ENCODE data around the gene LHPP.

LHPP gene

DNA sequence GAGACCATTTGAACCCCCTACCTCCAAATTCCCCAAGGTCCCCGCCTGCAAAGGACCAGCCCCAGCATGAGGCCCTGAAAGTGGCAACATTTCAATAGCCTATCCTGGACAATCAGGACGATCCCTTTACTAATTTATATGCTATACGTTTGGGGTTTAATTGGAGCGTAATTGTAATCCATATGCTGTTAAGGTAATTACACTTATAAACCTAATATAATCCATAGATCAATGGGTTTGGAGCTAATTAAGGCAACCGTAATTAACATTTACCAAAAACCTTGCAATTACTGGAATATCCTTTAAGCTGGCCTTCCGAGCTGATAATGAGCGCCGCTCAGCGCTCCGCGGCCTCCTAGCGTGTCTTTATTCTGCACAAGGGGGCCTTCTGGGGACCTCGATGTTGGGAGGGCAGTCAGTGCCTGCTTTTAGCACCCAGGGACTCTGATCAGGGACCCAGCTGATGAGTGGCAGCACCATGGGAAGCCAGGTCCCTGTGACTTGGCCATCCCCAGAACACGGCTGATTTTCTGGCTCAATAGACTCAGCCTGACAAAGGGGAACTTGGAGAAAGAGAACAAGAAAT, 91.2 kb downstream of the LHPP start:
- no peak for DNase-seq (ENCODE audit: low read depth in 2 of 2)

DNA sequence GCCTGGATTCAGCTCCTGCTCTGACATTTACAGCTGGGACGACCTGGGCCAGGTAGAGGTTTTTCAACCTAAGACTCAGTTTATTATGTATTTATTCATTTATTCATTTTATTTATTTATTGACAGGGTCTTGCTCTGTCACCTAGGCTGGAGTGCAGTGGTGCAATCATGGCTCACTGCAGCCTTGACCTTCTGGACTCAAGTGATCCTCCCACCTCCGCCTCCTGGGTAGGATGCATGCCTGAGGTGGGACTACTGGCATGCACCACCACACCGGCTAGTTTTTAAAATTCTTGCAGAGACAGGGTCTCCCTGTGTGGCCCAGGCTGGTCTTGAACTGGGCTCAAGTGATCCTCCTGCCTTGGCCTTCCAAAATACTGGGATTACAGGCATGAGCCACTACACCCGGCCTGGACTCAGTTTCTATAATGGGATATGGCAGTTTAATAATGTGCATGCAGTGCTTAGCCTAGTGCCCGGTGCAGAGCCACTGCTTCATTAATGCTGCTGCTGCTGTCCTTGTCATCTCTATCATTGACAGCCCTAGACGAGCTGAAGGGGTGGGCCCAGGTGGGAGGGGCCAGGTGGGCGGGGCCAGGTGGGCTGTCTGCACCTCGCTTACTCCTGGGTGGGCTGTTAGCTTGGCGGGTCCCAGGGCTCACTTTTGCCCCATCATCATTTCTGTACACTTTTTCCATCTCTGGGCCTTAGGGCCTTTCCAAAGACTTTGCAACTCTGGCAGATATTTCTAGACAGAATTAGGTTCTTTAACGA, 92.6 kb downstream of the LHPP start:
- DNase-seq (ENCODE audit: low read depth in 2 of 2), result no peak

DNA sequence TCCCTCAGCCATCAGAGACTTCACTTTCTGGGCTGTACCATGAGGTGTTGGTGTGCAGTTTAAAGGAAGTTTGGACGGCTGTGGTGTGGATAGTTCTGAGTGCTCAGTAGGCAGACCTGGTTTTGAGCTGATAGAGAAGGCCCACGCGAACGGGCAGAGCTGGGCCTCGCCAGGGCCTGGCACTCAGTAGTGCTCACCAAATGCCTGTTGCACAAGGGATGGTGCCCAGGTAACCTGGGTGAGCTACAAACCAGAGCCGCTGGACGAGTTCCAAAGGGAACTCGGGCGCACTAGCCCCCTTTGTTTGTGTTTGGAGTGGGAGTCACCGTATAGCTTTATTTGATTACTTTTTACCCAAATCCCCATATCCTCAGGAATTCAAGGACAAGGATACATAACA, 95.5 kb downstream of the LHPP start:
- no peak for DNase-seq (ENCODE audit: low read depth in 2 of 2)

DNA sequence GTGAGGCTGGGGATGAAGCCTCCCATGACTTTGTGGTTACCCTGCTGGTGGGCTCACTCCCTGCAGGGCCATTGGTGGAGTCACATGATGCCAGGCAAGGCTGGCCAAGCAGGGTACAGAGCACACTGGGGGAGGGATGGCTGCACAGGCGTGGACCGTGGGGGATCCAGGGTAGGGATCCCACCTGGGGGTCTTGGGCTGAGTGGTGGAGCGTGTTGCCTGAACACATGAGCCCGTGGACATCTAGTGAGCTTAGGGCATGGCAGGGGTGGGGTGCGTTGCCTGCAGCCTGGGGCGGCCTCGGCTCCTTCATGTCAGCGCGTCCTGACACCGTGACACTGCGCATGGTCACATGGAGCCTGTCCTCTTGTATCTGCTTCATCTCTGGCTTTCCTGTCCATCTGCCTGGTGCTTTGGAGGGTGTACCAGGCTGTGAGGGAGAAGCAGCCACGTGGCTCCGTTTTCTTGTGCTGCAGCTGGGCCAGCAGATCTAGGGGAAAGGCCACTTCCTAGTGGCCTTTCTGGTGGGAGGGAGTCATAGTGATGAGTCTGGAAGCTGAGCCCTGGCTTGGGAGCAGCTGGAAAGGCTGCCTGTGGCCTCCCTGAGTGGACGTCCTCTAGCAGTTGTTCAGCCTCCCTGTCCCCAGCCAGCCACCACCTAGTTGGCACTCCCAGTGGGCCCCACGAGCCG, 96.2 kb downstream of the LHPP start:
- DNase-seq (ENCODE audit: low read depth in 2 of 2), result no peak

DNA sequence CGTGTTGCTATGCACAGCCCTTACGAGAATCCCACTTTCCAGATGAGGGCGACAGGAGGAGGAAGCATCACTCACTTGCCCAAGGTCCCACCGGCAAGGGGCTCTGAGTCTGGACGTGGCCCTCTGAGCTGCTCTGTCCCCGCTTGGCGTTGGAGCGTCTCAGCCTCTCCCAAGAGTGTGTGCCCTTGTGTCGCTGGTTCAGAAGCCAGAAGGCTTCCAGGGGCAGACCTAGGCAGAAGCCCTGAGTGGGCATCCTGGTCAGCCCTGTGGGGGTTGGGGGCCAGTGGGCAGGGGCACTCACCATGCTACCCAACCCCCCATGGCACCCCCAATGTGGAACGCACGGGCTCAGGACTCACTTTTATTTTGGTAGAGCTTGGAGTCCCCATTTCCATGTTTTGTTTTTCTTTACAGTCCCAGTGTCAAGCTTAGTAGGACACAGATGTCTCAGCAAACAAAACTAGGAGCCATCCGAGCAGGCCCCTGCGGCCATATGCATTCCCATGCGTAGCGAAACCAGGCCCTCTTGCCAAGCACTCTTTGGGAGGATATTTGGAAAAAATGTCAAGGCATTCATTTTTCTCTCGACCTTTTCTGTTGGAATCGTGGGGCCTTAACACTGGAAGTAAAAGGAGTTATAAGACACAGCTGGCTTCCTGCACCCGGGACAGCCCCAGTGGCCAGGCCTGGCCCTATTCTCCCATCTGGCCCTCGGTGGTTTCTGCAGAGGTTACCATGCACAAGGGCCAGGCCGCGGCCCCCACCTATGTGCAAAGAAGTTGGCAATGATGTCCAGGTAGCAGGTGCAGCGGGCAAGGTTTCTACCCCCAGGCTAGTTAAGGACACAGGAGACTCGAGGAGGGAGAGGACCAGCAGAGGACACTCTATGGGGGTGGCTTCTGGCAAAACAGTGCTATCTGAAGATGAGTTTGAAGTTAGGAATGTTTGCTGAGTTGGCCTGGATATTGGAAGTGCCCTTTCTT, 97.0 kb downstream of the LHPP start:
- no peak for DNase-seq (ENCODE audit: low read depth in 2 of 2)

DNA sequence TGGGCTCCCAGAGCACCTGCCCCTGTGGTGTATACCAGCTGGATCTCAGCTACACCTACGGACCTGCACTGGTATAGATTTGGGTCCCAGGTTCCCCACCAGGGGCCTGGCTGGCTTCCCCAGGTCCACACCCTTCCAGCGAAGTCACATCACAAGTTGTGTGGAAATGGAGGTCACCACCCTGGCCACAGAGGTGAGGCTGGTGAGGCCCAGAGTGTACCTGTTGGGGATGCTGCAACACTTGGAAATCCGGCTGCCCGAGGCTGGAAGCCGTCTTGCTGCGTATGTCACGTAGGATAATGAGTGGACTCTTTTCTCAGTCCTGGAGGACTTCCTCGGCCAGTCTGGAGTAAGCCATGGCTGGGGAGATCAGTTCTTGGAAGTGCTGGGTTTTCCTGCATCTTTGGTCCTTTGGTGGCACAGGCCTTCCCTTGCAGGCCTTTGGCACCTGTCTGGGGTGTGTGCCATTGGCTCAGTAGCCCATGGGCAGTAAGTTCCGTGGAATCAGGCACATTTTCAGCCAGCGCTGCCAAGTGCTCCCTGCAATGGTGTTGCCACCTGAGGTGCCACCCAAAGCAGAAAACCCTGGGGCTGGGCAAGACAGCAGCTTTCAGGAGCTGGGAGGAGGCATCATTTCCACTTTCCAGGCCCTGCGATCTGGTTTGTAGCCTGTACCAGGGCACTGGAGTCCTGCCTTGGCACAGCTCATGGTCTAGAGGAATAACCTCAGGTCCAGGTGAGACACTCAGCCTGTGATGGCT, 97.9 kb downstream of the LHPP start:
- DNase-seq (ENCODE audit: low read depth in 2 of 2), result no peak

DNA sequence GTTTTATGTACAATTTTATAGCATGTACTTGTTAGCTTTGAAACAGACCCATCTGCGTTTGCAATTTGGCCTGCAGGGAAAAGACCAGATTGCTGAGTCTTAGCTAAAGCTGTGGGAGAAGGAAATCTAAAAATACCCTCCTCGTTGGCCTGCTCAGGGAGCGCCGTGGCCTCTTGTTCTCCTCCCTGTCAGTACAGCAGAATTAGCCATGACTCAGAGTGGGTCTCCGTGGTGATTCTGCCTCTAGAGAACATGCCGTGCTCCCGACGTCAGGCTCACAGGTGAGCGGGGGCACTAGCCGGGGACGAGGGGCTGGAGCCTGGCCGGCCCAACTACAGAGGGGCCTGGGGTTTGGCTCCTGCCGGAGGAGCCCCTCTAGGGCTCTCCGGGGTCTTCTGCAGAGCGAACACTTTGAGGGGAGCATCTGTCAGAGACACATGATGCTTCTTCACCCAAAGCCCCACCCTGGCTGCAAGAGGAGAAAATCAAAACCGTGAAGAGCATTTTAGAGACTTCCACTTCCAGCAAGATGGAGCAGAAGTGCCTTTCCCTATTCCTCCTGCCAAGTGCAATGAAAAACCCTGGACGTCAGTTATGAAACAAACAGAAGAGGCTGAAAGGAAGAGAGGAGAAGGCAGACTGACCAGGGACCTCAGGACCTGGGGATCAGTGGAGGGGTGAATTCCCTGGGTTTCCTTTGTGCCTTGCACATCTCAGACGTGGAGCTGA, 98.9 kb downstream of the LHPP start:
- DNase-seq (ENCODE audit: low read depth in 2 of 2), result no peak

DNA sequence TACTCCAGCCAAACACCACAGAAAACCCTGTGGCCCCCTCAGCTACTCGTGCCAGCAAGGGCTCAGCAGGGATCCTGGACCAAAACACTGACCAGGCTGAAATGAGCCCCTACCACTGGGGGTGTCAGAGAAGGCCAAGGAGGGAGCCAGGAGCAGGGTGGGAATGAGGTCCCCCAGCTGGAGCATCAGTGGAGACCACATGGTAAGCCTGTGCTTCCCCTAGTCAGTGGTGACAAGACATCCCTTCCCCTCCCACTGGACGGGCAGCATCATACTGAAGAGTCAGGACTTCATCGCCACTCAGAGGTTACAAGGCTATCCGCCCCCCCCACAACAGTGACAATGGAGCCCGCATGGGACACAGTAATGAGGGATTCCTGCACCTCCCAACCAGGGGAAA, 99.6 kb downstream of the LHPP start:
- no peak for DNase-seq (ENCODE audit: low read depth in 2 of 2)

DNA sequence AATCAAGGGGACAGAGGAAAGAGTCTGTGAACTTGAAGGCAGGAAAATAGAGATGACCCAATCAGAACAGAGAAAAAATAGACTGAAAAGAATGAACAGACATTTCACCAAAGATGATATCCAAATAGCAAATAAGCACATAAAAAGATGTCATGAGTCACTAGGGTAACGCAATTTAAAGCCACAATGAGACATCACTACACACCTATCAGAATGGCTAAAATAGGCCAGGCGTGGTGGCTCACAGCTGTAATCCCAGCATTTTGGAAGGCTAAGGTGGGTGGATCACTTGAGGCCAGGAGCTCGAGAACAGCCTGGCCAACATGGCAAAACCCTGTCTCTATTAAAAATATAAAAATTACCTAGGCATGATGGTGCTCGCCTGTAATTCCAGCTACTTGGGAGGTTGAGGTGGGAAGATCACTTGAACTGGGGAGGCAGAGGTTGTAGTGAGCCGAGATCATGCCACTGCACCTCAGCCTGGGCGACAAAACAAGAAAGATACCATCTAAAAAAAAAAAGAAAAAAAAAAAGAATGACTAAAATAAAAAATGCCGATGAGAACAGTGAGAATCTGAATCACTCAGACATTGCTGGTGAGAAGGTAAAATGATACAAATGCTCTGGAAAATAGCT, 100.9 kb downstream of the LHPP start:
- DNase-seq (ENCODE audit: low read depth in 2 of 2), result no peak

DNA sequence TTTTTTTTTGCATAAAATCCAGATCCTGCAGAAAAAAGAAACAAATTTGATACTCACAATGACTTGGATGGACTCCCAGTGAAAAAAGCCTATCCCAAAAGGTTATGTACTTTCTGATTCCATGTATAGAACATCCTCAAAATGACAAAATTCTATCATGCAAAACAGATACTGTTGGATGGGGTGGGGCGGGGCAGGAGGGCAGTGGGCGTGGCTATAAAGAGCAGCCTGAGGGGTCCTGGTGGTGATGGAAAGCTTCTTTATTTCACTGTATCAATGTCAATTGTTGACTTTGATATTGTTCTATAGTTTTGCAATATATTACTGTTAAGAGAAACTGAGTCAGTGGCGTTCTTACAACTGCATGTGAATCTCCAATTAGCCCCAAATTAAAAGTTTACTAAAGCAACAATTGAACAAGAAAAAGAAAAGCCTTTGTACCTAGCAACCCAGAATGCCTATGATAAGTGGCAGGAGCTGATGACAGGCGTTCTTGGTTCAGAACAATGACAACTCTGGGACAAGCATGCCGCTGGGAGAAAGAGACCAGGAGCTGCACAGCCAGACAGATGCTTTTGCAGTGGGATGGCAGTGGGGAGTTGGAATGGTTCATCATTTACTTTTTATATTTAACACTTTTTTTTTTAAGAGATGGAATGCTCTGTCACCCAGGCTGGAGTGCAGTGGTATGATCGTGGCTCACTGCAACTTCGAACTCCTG, 101.9 kb downstream of the LHPP start:
- no peak for DNase-seq (ENCODE audit: low read depth in 2 of 2)

DNA sequence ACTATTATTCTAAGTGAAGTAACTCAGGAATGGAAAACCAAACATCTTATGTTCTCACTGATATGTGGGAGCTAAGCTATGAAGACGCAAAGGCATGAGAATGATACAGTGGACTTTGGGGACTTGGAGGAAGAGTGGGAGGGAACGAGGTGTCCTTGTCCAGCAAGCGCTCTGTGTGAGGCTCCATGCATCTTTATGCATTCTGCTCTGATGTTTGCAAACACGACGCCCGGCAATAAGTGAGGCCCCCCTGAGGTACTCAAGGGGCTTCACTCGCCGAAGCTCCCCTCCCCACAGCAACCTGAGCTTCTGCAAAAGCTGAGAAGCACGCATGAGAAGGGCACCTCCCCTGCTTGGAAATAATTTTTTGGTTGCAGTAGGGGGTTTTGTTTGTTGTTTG, 103.3 kb downstream of the LHPP start:
- DNase-seq (ENCODE audit: low read depth in 2 of 2), result no peak

DNA sequence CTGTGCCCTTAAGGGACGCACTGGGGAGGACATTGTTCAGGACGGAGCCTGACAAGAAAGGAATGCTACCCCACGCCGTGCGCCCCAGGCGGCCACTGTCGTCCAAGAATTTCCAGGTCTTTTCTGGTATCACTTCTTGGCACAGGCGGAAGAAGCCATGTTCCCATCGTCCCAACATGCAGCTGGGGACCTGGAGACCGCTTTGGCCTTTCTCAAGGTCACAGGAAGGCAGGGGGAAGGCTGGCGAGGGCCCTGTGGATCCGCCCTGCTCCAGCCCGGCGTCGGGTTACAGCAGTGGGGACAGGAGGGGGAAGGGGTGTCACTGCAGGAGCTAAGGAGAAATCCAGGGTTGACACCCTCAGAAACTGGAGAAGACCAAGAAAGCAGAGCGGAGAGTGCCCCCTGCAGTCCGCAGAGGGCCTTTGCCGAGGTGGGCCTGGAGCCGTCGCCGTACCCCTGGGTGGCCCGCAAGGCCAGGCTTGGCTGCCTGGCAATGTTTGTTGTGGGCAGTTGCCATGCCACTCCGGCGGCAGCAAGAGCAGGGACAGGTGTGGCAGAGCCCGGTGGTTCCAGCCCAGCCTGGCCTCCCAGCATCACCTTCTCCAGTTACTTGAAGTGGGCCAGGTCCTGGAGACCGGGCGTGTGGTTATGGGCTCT, 104.1 kb downstream of the LHPP start:
- DNase-seq (ENCODE audit: low read depth in 2 of 2), result no peak

DNA sequence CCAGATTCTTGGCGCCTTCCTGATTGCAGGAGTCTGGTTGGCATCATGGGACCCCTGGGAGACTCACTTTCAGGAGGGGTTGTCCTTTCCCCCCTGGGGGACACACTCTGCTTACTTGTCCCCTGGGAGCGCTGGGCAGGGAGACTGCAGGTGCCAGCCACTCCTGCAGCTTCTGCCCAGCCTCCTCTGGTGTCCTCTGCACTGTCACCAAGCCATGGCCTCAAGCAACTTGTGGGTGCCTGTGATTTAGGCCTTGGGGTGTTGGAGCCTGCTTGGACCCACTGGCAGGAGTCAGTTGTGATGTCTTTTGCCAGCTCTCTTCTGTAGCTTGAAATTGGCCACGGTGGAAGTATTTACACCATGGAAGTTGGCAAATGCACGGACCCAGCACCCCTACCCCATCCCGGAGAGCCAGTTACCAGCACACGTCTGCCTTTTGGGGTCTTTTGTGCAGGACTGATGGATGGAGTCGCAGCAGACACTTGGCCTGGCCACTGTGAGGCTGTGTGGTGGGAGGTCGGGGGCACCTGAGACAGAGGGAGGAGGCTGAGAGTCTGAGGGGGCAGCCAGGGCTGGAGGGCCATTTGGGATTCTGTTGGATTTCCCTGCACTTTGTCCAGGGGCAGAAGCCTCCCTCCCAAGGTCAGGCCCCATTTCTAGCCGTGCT, 104.7 kb downstream of the LHPP start:
- no peak for DNase-seq (ENCODE audit: low read depth in 2 of 2)

DNA sequence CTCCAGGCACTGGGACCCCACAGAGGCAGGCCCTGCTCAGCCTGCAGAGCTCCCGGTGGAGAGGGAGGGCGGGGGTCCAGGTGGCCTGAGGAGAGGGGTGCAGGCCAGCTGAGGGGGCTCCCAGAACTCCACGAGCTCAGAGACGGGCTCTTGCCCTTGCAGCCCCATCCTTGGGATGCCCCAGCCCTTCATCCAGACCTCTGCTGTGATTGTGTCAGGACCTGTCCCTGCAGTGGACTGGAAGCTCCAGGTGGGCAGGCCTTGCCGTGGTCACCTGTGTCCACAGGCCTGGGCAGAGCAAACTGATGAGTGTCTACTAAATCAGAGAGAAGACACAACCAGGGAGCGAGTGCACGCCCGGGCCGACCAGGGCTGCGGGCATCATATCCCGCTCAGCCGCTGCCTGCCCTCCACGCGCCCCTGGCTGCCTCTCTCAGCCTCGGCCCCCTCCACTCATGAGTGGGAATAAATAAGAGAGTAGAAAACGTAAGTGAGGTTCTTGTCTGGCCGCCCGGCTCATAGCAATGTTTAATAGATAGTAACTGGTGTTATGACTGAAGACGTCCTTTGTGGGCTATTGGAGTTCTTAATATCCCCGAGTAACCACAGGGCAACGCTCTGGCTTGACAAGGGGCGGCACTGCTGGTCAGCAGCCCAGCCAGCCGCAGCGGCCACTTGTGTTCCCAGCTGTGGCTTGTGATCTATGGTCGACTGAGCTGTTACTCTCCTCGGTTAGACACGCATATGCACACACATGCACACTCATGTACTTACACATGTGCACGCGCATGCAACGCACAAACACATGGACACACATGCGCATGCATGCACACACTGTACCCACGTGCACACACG, 105.6 kb downstream of the LHPP start:
- no peak for DNase-seq (ENCODE audit: low read depth in 2 of 2)

DNA sequence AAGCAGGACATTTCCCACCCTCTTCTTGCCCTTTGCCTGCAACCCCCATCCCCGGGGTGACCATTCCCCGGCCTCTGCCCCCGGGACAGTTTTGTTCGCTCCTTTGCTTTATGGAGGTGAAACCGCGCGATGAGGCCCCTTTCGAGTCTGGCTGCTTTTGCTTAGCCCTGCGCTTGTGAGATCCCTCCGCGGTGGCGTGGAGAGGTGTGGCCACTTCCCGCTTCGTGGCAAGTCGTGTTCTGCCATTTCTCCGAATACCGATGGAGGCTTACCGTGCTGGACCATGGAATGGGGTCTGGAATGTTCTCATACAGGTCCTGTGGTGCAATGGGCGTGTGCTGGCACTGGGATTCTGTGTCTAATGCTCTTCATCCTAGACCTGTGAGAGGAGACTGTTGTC, 106.7 kb downstream of the LHPP start:
- DNase-seq (ENCODE audit: low read depth in 2 of 2), result no peak

DNA sequence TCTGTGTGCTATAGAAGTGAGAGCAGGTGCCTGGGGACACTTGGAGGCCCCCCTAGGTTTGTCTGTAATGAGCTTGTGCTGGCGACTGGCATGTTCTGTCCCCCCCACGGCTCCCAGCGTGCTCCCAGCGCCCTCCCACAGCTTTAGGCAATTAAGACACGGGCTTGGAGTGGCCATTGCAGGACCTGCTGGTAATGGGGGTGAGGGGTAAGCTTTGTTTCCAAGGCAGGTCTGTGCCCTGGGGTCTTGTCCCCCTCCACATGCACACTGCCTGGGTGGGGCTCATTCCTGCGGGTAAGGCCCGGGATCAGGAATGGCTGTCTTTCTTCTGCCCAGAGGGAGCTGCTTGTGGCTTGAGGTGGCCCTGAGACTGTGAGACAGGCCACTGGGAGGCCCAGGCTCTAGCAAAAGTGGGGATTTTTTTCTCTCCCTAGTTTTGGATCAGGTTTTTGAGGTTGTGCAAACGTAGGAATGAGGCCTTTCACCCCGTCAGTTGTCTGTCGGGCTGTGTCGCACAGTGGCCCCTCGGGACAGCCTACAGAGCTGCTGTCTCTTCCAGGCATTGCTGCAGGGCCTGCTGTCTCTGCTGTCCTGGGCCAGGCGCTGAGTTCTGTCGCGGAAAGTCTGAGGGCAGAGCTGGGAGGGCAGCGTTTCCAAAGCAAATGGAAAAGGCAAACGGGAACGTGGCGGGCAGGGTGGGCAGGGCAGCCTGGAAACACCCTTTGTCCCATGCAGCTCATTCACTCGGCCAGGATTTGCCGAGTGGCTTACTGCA, 107.4 kb downstream of the LHPP start:
- DNase-seq (ENCODE audit: low read depth in 2 of 2), result no peak
